HG02642 (cell line): Measurements from ENCODE around the gene UGCG.
"Not testable (repeated sequence)": the region's sequence is repeated elsewhere in the genome, so short reads cannot be mapped to it uniquely, and the experiment has no call there.

Source experiments
- ATAC-seq: cut with Tn5 transposase; IDR thresholded peaks from one replicate; pipeline ENCODE4 v1.9.1; 2021; ENCODE audit warnings: mild to moderate bottlenecking; ENCODE audit not compliant: unreplicated experiment, poor library complexity

Gene UGCG

DNA sequence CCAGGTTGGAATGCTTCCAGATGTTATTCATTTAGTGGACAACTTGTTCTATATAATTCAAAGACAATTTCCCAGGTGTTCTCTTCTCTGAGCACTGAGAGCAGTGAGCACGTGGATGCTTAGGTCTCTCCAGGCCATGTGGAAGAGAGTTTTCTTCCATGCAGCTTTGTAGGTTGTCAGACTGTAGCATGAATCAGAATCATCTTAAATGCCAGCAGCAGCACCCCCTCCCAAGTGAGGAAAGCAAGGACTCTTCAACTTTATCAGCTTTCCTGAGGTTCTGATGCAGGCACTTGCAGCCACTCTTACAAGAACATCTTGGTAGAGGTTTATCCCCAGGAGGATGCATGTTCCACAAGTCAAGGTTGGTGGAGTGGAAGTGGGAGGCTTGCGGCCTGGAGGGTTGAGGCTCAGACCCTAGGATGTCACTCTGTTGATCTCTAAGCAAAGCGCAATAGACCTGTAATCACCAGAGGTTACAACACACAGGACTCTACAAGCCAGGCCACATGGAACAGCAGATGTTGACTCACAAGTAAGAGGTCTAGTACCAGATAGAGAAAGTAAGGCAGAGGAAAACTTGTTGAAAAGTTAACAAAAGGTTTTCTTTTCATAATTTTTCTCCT is 47.7 kb downstream of the UGCG start:
- ATAC-seq = no peak

GRCh38 chr9:111945216-111945615 is 48.6 kb downstream of the UGCG start:
- ATAC-seq = peak; percentile 85

GRCh38 chr9:111948109-111948508 is 51.5 kb downstream of the UGCG start:
- ATAC-seq = not testable (repeated sequence)

GRCh38 chr9:111948951-111949350 is 52.3 kb downstream of the UGCG start:
- no peak for ATAC-seq

GRCh38 chr9:111949919-111950318 is 53.3 kb downstream of the UGCG start:
- ATAC-seq = no peak

DNA sequence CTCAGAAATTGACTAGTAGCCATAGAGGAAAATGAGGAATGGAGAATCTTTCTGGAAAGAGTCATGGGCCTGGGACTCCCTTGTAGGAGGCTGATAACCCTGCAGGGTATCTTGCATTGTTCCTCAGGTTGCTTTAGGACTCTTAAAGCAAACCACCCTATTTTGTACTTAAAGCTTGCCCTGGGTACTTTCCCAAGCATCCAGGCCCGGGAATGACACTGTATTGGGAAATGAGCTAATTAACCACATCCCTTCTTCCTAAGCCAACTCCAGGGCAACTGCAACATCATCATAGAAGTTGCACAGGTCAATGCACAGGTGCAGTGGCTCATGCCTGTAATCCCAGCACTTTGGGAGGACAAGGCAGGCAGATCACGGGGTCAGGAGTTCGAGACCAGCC is 55.9 kb downstream of the UGCG start:
- ATAC-seq = no peak

DNA sequence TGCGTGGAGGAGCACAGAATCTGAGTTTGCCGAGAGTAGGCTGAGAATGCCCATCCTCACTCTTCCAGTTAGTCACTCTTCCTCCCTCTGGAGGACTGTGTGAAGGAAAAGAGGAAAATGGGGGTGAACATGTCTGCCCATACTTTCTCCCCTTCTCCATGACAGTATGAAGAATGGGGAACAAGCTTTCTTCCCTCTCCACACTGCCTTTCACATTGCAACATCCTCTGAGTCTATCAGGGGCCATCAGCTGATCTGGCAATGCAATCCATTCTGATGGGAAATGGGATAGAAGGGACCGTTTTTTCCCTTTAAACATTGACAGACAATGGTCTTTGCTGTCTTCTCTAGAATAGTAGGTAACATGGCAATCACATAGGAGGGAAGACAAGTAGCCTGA is 56.8 kb downstream of the UGCG start:
- ATAC-seq = no peak

DNA sequence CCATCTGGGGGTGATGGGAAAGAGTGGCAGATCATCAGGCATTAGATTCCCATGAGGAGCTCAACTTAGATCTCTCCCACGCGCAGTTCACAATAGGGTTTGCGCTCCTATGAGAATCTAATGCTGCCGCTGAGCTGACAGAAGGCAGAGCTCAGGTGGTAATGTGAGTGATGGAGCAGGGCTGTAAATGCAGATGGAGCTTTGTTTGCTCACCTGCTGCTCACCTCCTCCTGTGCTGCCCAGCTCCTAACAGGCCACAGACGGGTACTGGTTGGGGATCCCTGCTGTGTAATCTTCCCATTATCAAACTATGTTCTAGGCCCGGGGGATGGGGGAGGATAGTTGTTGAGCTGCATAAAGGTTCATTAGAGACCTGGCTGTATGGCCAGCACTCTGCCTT is 58.4 kb downstream of the UGCG start:
- ATAC-seq = no peak

DNA sequence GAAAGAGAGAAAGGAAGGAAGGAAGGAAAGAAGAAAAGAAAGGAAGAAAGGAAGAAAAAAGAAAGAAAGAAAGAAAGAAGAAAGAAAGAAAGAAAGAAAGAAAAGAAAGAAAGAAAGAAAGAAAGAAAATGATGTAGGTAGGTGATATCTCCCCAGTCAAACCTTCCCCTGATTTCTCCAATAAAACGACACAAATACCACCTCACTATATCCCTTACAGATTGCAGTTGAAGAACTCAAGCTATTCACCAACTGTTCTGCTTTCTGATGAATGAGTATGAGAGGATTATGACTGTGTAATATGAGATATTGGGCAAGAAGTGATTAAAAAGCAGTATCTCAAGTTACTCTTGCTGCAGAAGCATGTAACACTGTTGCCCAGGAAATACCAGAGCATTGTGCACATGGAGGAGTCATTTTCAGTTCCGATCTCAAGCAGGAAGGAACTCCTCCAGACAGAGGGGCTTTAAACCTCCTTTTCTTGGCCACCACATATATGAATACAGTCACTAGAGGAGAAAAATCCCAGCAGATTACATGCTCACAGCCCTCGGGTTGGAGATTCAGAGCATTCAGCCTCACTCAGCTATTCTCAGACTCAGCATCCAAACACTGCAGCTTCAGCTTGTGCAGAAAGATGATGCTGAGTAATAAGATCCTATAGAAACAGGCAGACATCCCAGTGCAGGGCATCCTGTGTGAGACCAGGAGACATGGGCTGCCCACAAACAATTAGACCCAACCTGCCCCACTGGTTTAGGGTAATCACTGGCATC is 61.4 kb downstream of the UGCG start:
- ATAC-seq = peak; percentile 60

- no peak for ATAC-seq
Measured at GRCh38 chr9:111959468-111960359, 63.1 kb downstream of the UGCG start.

- not testable (repeated sequence) for ATAC-seq
Measured at GRCh38 chr9:111960485-111960884, 63.9 kb downstream of the UGCG start.

DNA sequence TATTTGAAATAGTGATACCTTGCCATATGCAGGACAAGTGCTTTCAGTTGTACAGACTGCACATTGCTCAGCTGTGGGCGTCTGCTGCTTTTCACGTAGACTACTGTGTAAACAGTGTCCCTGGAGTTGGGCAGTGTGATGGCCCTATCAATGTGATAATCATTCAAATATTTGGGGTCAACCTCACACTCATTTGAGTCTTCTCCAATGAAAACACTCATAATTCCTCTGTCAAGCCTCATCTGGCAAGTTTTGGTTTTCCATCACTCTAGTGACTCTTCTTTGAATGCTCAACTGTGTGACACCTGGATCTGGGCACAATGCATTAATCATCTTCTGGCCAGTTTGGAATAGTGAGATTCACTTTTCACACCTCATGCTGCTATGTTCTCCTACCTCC is 64.4 kb downstream of the UGCG start:
- ATAC-seq = no peak

DNA sequence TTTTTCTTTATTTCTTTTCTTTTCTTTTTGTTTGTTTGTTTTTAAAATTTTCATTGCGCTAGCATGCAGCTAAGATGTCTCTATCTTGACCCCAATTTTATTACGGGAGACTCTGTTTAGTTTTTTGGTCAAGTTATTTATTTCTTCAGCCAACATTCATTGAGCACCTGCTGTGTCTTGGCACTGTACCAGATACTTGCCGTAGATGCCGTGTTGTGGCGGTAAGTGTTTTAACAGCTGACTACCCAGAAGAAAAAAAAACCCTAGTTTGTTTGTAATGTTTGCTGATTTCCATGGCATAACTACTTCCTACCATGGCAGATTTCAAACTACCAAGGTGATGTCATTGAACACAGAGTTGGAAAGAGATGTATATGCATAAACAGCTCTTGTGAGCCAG is 65.0 kb downstream of the UGCG start:
- ATAC-seq = no peak

GRCh38 chr9:111962021-111962420 is 65.4 kb downstream of the UGCG start:
- ATAC-seq = no peak

DNA sequence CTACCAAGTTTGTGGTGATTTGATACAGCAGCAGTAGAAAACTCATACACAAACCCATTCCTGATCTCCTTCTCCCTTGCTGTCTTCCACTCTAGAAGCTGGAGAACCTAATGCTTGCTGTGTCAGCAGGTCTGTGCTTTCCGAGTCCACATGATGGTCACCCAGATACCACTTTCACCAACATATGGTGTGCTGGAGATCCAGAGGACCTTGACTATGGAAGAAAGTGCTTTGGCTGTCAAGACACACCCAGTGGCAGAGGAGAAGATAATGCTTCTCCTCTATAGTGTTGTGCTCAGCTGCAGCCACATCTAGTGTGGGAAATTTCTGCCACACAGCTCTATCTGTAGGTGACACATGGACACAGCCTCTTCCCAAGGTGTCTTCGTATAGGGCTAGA is 67.4 kb downstream of the UGCG start:
- no peak for ATAC-seq

GRCh38 chr9:111965566-111966019 is 69.0 kb downstream of the UGCG start:
- ATAC-seq = peak; percentile 78

- ATAC-seq = no peak
Measured at GRCh38 chr9:111966124-111966723, 69.6 kb downstream of the UGCG start.

- ATAC-seq = no peak
Measured at GRCh38 chr9:111966861-111967291, 70.3 kb downstream of the UGCG start.

- no peak for ATAC-seq
Measured at GRCh38 chr9:111967621-111968020, 71.0 kb downstream of the UGCG start.

- peak; percentile 39 for ATAC-seq
Measured at GRCh38 chr9:111969061-111969460, 72.4 kb downstream of the UGCG start.
